ENCODE data around the gene FAM3A. TPM values are rescaled to one million over a fixed set of nuclear protein-coding genes. Genes with fewer than 3 reads are reported as not detected.

Gene FAM3A
- total and polyA plus RNA-seq, 9 of the 15 experiments (the other 6 are each of a cell fraction or from before 2014, with no cell fraction given), result 0.75 to 70.6 (median 27.0) TPM

- TF ChIP-seq GTF3C2 (IDR thresholded peaks at IDR 0.05; ENCODE audit: borderline replicate concordance, extremely low read depth, insufficient read length) (no peak), YBX1 (IDR thresholded peaks at IDR 0.05) (no peak), KLF1 (tag; IDR thresholded peaks at IDR 0.05) (no peak), FOXK1 (CRISPR knock-in tag; IDR thresholded peaks at IDR 0.05; ENCODE audit: borderline replicate concordance) (no peak), TBL1XR1 (IDR thresholded peaks at IDR 0.05; ENCODE audit: low read length in 2 of 2) (peak in 1 of 2 experiments; percentile 51; a peak in 2 of 4 replicates), E2F3 (CRISPR knock-in tag; IDR thresholded peaks at IDR 0.05) (no peak), KDM2B (CRISPR knock-in tag; IDR thresholded peaks at IDR 0.05) (no peak; the same call in 1 of the 2 replicates), POLR2B (IDR thresholded peaks at IDR 0.05; ENCODE audit: low read depth, partially characterized antibody) (peak; percentile 82), DMBX1 (CRISPR knock-in tag; IDR thresholded peaks at IDR 0.05; ENCODE audit: borderline replicate concordance) (no peak), THRB (CRISPR knock-in tag; conservative IDR thresholded peaks at IDR 0.05) (no peak), RUNX1 (IDR thresholded peaks at IDR 0.05; ENCODE audit: low read depth) (no peak), SUPT5H (IDR thresholded peaks at IDR 0.05) (peak; percentile 78), MEF2D (tag; conservative IDR thresholded peaks at IDR 0.05; ENCODE audit: low read depth) (no peak), MTA2 (IDR thresholded peaks at IDR 0.05; ENCODE audit: low read depth) (no peak), TRIM25 (IDR thresholded peaks at IDR 0.05; ENCODE audit: borderline replicate concordance) (no peak)
- TF ChIP-seq, protein P1, sequence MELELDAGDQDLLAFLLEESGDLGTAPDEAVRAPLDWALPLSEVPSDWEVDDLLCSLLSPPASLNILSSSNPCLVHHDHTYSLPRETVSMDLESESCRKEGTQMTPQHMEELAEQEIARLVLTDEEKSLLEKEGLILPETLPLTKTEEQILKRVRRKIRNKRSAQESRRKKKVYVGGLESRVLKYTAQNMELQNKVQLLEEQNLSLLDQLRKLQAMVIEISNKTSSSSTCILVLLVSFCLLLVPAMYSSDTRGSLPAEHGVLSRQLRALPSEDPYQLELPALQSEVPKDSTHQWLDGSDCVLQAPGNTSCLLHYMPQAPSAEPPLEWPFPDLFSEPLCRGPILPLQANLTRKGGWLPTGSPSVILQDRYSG (tag; conservative IDR thresholded peaks at IDR 0.05; ENCODE audit: low read depth), result no peak
- TF ChIP-seq, protein P2, sequence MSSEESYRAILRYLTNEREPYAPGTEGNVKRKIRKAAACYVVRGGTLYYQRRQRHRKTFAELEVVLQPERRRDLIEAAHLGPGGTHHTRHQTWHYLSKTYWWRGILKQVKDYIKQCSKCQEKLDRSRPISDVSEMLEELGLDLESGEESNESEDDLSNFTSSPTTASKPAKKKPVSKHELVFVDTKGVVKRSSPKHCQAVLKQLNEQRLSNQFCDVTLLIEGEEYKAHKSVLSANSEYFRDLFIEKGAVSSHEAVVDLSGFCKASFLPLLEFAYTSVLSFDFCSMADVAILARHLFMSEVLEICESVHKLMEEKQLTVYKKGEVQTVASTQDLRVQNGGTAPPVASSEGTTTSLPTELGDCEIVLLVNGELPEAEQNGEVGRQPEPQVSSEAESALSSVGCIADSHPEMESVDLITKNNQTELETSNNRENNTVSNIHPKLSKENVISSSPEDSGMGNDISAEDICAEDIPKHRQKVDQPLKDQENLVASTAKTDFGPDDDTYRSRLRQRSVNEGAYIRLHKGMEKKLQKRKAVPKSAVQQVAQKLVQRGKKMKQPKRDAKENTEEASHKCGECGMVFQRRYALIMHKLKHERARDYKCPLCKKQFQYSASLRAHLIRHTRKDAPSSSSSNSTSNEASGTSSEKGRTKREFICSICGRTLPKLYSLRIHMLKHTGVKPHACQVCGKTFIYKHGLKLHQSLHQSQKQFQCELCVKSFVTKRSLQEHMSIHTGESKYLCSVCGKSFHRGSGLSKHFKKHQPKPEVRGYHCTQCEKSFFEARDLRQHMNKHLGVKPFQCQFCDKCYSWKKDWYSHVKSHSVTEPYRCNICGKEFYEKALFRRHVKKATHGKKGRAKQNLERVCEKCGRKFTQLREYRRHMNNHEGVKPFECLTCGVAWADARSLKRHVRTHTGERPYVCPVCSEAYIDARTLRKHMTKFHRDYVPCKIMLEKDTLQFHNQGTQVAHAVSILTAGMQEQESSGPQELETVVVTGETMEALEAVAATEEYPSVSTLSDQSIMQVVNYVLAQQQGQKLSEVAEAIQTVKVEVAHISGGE (CRISPR knock-in tag; IDR thresholded peaks at IDR 0.05), result peak in 1 of 3 experiments; percentile 58; a peak in 1 of 6 replicates
Observed at GRCh38 chrX:154490414-154491083, 25.5 kb downstream of the FAM3A start, which contains the start of gene SLC10A3 (continued).
